ENCODE data around the gene MCRIP2. TPM values are rescaled to one million over a fixed set of nuclear protein-coding genes. Genes with fewer than 3 reads are reported as not detected.

MCRIP2 gene
- total RNA-seq, 1 donor from 2014 or later = 2.9 TPM

DNA sequence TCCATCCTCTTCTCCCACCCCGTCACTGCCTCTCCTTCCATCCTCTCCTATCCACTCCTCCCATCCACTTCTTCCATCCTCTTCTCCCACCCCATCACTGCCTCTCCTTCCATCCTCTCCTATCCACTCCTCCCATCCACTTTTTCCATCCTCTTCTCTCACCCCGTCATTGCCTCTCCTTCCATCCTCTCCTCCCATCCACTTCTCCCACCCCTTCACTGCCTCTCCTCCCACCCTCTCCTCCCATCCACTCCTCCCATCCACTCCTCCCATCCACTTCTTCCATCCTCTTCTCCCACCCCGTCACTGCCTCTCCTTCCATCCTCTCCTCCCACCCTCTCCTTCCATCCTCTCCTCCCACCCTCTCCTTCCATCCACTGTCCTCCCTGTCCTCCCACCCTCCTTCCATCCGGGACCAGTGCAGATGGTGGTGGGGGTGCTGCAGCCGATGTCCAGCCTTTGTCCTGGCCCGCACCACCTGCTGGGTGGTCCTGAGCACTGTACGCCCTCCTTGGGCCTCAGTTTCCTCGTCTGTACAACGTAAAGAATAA is 9.7 kb upstream of the MCRIP2 start:
- TF ChIP-seq, protein P1, sequence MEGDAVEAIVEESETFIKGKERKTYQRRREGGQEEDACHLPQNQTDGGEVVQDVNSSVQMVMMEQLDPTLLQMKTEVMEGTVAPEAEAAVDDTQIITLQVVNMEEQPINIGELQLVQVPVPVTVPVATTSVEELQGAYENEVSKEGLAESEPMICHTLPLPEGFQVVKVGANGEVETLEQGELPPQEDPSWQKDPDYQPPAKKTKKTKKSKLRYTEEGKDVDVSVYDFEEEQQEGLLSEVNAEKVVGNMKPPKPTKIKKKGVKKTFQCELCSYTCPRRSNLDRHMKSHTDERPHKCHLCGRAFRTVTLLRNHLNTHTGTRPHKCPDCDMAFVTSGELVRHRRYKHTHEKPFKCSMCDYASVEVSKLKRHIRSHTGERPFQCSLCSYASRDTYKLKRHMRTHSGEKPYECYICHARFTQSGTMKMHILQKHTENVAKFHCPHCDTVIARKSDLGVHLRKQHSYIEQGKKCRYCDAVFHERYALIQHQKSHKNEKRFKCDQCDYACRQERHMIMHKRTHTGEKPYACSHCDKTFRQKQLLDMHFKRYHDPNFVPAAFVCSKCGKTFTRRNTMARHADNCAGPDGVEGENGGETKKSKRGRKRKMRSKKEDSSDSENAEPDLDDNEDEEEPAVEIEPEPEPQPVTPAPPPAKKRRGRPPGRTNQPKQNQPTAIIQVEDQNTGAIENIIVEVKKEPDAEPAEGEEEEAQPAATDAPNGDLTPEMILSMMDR (IDR thresholded peaks at IDR 0.05; ENCODE audit: unreplicated experiment) = no peak
- Mint-ChIP-seq H3K4me1 (ENCODE audit: unreplicated experiment) (peaks cover 3% of the 10 kb centered on the region), H3K9me3 (ENCODE audit: unreplicated experiment) (no peaks in the 10 kb centered on the region), H3K27me3 (ENCODE audit: unreplicated experiment) (peaks cover 8% of the 10 kb centered on the region), H3K27ac (ENCODE audit: unreplicated experiment) (no peak overlapping the region), H3K4me3 (ENCODE audit: unreplicated experiment) (no peak overlapping the region), H3K36me3 (ENCODE audit: low read depth, unreplicated experiment) (no peaks in the 10 kb centered on the region)
- no peak for DNase-seq (ENCODE audit: low spot score)

DNA sequence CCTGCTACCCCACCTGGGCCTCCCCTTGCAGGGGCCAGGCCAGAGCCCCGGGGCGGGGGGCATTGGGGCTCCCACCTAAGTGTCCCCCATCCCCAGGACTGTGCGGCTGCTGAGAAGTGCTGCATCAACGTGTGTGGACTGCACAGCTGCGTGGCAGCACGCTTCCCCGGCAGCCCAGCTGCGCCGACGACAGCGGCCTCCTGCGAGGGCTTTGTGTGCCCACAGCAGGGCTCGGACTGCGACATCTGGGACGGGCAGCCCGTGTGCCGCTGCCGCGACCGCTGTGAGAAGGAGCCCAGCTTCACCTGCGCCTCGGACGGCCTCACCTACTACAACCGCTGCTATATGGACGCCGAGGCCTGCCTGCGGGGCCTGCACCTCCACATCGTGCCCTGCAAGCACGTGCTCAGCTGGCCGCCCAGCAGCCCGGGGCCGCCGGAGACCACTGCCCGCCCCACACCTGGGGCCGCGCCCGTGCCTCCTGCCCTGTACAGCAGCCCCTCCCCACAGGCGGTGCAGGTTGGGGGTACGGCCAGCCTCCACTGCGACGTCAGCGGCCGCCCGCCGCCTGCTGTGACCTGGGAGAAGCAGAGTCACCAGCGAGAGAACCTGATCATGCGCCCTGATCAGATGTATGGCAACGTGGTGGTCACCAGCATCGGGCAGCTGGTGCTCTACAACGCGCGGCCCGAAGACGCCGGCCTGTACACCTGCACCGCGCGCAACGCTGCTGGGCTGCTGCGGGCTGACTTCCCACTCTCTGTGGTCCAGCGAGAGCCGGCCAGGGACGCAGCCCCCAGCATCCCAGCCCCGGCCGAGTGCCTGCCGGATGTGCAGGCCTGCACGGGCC is 8.9 kb upstream of the MCRIP2 start:
- TF ChIP-seq, protein P1 (IDR thresholded peaks at IDR 0.05; ENCODE audit: unreplicated experiment) = no peak
- Mint-ChIP-seq H3K36me3 (ENCODE audit: low read depth, unreplicated experiment) (no peaks in the 10 kb centered on the region), H3K4me1 (ENCODE audit: unreplicated experiment) (peaks cover 3% of the 10 kb centered on the region), H3K27ac (ENCODE audit: unreplicated experiment) (no peak overlapping the region), H3K27me3 (ENCODE audit: unreplicated experiment) (peaks cover 8% of the 10 kb centered on the region), H3K4me3 (ENCODE audit: unreplicated experiment) (no peak overlapping the region), H3K9me3 (ENCODE audit: unreplicated experiment) (no peaks in the 10 kb centered on the region)
- peak; percentile 6 for DNase-seq (ENCODE audit: low spot score)

DNA sequence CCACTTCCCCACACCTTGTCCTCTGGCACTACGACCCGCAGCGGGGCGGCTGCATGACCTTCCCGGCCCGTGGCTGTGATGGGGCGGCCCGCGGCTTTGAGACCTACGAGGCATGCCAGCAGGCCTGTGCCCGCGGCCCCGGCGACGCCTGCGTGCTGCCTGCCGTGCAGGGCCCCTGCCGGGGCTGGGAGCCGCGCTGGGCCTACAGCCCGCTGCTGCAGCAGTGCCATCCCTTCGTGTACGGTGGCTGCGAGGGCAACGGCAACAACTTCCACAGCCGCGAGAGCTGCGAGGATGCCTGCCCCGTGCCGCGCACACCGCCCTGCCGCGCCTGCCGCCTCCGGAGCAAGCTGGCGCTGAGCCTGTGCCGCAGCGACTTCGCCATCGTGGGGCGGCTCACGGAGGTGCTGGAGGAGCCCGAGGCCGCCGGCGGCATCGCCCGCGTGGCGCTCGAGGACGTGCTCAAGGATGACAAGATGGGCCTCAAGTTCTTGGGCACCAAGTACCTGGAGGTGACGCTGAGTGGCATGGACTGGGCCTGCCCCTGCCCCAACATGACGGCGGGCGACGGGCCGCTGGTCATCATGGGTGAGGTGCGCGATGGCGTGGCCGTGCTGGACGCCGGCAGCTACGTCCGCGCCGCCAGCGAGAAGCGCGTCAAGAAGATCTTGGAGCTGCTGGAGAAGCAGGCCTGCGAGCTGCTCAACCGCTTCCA is 8.1 kb upstream of the MCRIP2 start:
- H3K27ac Mint-ChIP-seq (ENCODE audit: unreplicated experiment) = no peak overlapping the region
- no peak overlapping the region for H3K4me3 Mint-ChIP-seq (ENCODE audit: unreplicated experiment)
- H3K36me3 Mint-ChIP-seq (ENCODE audit: low read depth, unreplicated experiment) = no peaks in the 10 kb centered on the region
- H3K9me3 Mint-ChIP-seq (ENCODE audit: unreplicated experiment) = no peaks in the 10 kb centered on the region
- peaks cover 3% of the 10 kb centered on the region for H3K4me1 Mint-ChIP-seq (ENCODE audit: unreplicated experiment)
- peak; percentile 6 for DNase-seq (ENCODE audit: low spot score)
- TF ChIP-seq, protein P1 (IDR thresholded peaks at IDR 0.05; ENCODE audit: unreplicated experiment) = no peak
- peaks cover 8% of the 10 kb centered on the region for H3K27me3 Mint-ChIP-seq (ENCODE audit: unreplicated experiment)

DNA sequence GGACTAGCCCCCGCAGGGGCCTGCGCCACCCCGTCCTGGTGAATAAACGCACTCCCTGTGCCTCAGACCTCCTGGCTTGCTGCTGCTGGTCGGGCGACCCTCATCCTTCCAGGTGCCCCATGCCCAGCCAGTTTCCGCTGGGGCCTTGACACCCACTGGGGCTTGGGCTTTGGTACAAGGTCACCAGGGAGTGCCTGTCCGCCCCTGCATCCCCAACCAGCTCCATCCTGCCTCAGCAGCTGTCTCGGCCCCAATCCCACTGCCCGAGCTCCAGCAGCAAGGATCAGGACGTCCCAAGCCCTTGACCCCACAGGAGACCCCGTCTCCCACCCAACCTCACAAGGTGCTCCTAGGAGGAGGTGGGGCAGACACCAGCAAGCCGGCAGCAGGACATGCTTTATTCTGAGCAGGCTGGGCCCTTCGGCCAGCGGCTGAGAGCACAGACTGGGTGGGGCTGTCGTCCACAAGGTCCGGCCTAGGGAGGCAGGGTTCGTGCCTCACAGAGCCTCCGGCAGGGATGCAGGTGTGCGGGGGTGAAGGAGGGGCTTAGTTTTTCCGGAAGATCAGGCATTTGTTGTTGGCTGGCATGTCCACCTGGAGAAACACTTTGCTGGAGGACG is 7.5 kb upstream of the MCRIP2 start:
- Mint-ChIP-seq H3K27me3 (ENCODE audit: unreplicated experiment) (peaks cover 8% of the 10 kb centered on the region), H3K27ac (ENCODE audit: unreplicated experiment) (no peak overlapping the region), H3K4me1 (ENCODE audit: unreplicated experiment) (peaks cover 3% of the 10 kb centered on the region), H3K36me3 (ENCODE audit: low read depth, unreplicated experiment) (no peaks in the 10 kb centered on the region), H3K4me3 (ENCODE audit: unreplicated experiment) (no peak overlapping the region), H3K9me3 (ENCODE audit: unreplicated experiment) (no peaks in the 10 kb centered on the region)
- TF ChIP-seq, protein P1 (IDR thresholded peaks at IDR 0.05; ENCODE audit: unreplicated experiment) = no peak
- DNase-seq (ENCODE audit: low spot score) = no peak
